Osteoblast (primary cell): ENCODE measurements around the gene LAMP5. TPM values are rescaled to one million over a fixed set of nuclear protein-coding genes. Genes with fewer than 3 reads are reported as not detected.
A peak's percentile ranks its signal among the peaks of the same experiment; 100 is the strongest.

Experiments
- DNase-seq: peaks from one replicate; pipeline ENCODE4 v3.0.0; 2011; ENCODE audit warnings: low spot score, mixed read lengths; ENCODE audit not compliant: insufficient read length; ENCODE audit errors: missing footprints
- H2AFZ ChIP-seq: 2 replicates; pipeline ENCODE4 v1.6.0; 2011; ENCODE audit warnings: mild to moderate bottlenecking, low read length
- H3K27ac ChIP-seq: 2 replicates; pipeline ENCODE4 v1.5.1; 2011; ENCODE audit warnings: mild to moderate bottlenecking, low read depth, low read length, moderate library complexity
- H3K27me3 ChIP-seq: 2 replicates; pipeline ENCODE4 v1.6.0; 2012; ENCODE audit warnings: mild to moderate bottlenecking, control low read depth, inconsistent platforms, low read length, moderate library complexity; ENCODE audit not compliant: insufficient read depth
- H3K36me3 ChIP-seq: 2 replicates; pipeline ENCODE4 v1.5.1; 2011; ENCODE audit warnings: mild to moderate bottlenecking, low read length, control low read depth, moderate library complexity; ENCODE audit not compliant: insufficient read depth
- H3K4me1 ChIP-seq: 2 replicates; pipeline ENCODE4 v1.5.1; 2011; ENCODE audit warnings: mild to moderate bottlenecking, low read length, control low read depth, moderate library complexity; ENCODE audit not compliant: insufficient read depth
- H3K4me2 ChIP-seq: 2 replicates; pipeline ENCODE4 v1.6.0; 2011; ENCODE audit warnings: mild to moderate bottlenecking, low read length; ENCODE audit not compliant: insufficient read depth
- H3K4me3 ChIP-seq: fragments of 200-600 bp; sonication (generic); 3 replicates; pipeline ENCODE4 v1.5.1; 2012; ENCODE audit warnings: mild to moderate bottlenecking, low read length, inconsistent platforms; ENCODE audit not compliant: insufficient read depth
- H3K79me2 ChIP-seq: 2 replicates; pipeline ENCODE4 v1.6.0; 2012; ENCODE audit warnings: mild to moderate bottlenecking, low read length, control low read depth, inconsistent platforms; ENCODE audit not compliant: insufficient read depth
- H3K9me3 ChIP-seq: 2 replicates; pipeline ENCODE4 v1.5.1; 2011; ENCODE audit warnings: low read depth, low read length, control low read depth
- H4K20me1 ChIP-seq: 2 replicates; pipeline ENCODE4 v1.6.0; 2012; ENCODE audit warnings: mild to moderate bottlenecking, low read length, control low read depth; ENCODE audit not compliant: insufficient read depth
- CTCF ChIP-seq: IDR thresholded peaks from 2 replicates; pipeline ENCODE4 v1.5.1; 2011; ENCODE audit warnings: mild to moderate bottlenecking, low read depth, low read length, moderate library complexity; ENCODE audit errors: extremely low read depth
- total RNA-seq: library from RNA; depleted of rRNA; stranded (reverse); fragments of >200 nt; gene quantifications from 2 replicates; pipeline ENCODE4 v1.2.3, GENCODE V29; 2012

The LAMP5 gene
- total RNA-seq, 1 donor, result under 0.01 TPM

- H3K4me1 ChIP-seq, result peaks cover 6% of the 10 kb centered on the region
- H3K27ac ChIP-seq, result no peak overlapping the region
- no peak overlapping the region for H3K4me3 ChIP-seq
- no peaks in the 10 kb centered on the region for H3K9me3 ChIP-seq
- H2AFZ ChIP-seq, result no peak overlapping the region
- no peak for TF ChIP-seq CTCF
- DNase-seq, result no peak
- H3K4me2 ChIP-seq, result no peak overlapping the region
- H4K20me1 ChIP-seq, result no peaks in the 10 kb centered on the region
- H3K27me3 ChIP-seq, result peaks cover 85% of the 10 kb centered on the region
- H3K36me3 ChIP-seq, result no peaks in the 10 kb centered on the region
- H3K79me2 ChIP-seq, result no peaks in the 10 kb centered on the region
Measured at GRCh38 chr20:9514072-9514460, 324 bp upstream of the LAMP5 start.

- no peaks in the 10 kb centered on the region for H3K79me2 ChIP-seq
- no peak overlapping the region for H3K27ac ChIP-seq
- H3K4me2 ChIP-seq, result peak overlapping the region; percentile 44
- H3K4me3 ChIP-seq, result no peak overlapping the region
- H2AFZ ChIP-seq, result no peak overlapping the region
- H4K20me1 ChIP-seq, result no peaks in the 10 kb centered on the region
- no peaks in the 10 kb centered on the region for H3K9me3 ChIP-seq
- no peaks in the 10 kb centered on the region for H3K36me3 ChIP-seq
- H3K27me3 ChIP-seq, result peaks cover 81% of the 10 kb centered on the region
- H3K4me1 ChIP-seq, result peaks cover 6% of the 10 kb centered on the region
- TF ChIP-seq CTCF, result no peak
- DNase-seq, result no peak
Measured at GRCh38 chr20:9515214-9515585, 810 bp downstream of the LAMP5 start.

- Histone ChIP-seq H3K79me2 (no peaks in the 10 kb centered on the region), H3K27me3 (peaks cover 75% of the 10 kb centered on the region), H2AFZ (no peak overlapping the region), H3K4me2 (no peak overlapping the region), H3K9me3 (no peaks in the 10 kb centered on the region), H3K4me3 (no peak overlapping the region), H4K20me1 (no peaks in the 10 kb centered on the region), H3K4me1 (peaks cover 6% of the 10 kb centered on the region), H3K27ac (no peak overlapping the region), H3K36me3 (no peaks in the 10 kb centered on the region)
- DNase-seq, result no peak
- TF ChIP-seq CTCF, result no peak
Measured at GRCh38 chr20:9515741-9516233, 1.4 kb downstream of the LAMP5 start.

GRCh38 chr20:9516234-9516871 is 2.0 kb downstream of the LAMP5 start:
- Histone ChIP-seq H3K79me2 (no peaks in the 10 kb centered on the region), H3K4me1 (peaks cover 6% of the 10 kb centered on the region), H3K4me2 (peak overlapping the region; percentile 11), H3K27ac (no peak overlapping the region), H3K36me3 (no peaks in the 10 kb centered on the region), H3K27me3 (peaks cover 70% of the 10 kb centered on the region), H2AFZ (no peak overlapping the region), H4K20me1 (no peaks in the 10 kb centered on the region), H3K4me3 (no peak overlapping the region), H3K9me3 (no peaks in the 10 kb centered on the region)
- peak; percentile 78 for DNase-seq
- TF ChIP-seq CTCF, result no peak
